Mesenchymal stem cell (in vitro differentiated cells and primary cell): ENCODE measurements around the gene MKS1.

Experiments used
- DNase-seq: peaks from one replicate; pipeline ENCODE4 v3.0.0-alpha.2; 2013
- H2AFZ ChIP-seq: one replicate; pipeline ENCODE4 v1.6.1; 2013; ENCODE audit warnings: low read depth, mild to moderate bottlenecking, control low read depth, inconsistent platforms, low read length, moderate library complexity
- H2AK5ac ChIP-seq: 2 replicates; pipeline ENCODE4 v1.6.1; 2013; ENCODE audit warnings: low read length, moderate library complexity, mild to moderate bottlenecking, inconsistent platforms; ENCODE audit not compliant: severe bottlenecking
- H2BK120ac ChIP-seq: one replicate; pipeline ENCODE4 v1.6.1; 2013; ENCODE audit warnings: low read depth, mild to moderate bottlenecking, inconsistent platforms, low read length, moderate library complexity
- H2BK12ac ChIP-seq, 2 experiments: one replicate each; pipeline ENCODE4 v1.6.1; 2013; ENCODE audit warnings: inconsistent platforms in 2 of 2, low read length in 2 of 2, mild to moderate bottlenecking in 2 of 2, moderate library complexity in 2 of 2, control low read depth in 1 of 2
- H2BK15ac ChIP-seq: one replicate; pipeline ENCODE4 v1.6.1; 2013; ENCODE audit warnings: mild to moderate bottlenecking, low read depth, inconsistent platforms; ENCODE audit not compliant: poor library complexity, severe bottlenecking
- H2BK5ac ChIP-seq: 2 replicates; pipeline ENCODE4 v1.6.1; 2013; ENCODE audit warnings: low read depth, mild to moderate bottlenecking, low read length, control low read depth, inconsistent platforms; ENCODE audit not compliant: poor library complexity, severe bottlenecking
- H3K14ac ChIP-seq, 2 experiments: one replicate each; pipeline ENCODE4 v1.6.1; 2013; ENCODE audit warnings: inconsistent platforms in 2 of 2, low read length in 2 of 2, control low read depth in 1 of 2, mild to moderate bottlenecking in 1 of 2, moderate library complexity in 1 of 2
- H3K18ac ChIP-seq, 2 experiments: one replicate each; pipeline ENCODE4 v1.6.1; 2013; ENCODE audit warnings: inconsistent platforms in 2 of 2, low read length in 2 of 2, control low read depth in 1 of 2, low read depth in 1 of 2, mild to moderate bottlenecking in 1 of 2
- H3K23ac ChIP-seq, 2 experiments: one replicate each; pipeline ENCODE4 v1.6.1; 2013; ENCODE audit warnings: inconsistent platforms in 2 of 2, low read length in 2 of 2, mild to moderate bottlenecking in 2 of 2, moderate library complexity in 2 of 2, control low read depth in 1 of 2
- H3K27ac ChIP-seq: 2 replicates; pipeline ENCODE4 v1.5.1; 2013; ENCODE audit warnings: mild to moderate bottlenecking, moderate library complexity, low read length, control low read depth, inconsistent platforms; ENCODE audit not compliant: poor library complexity, severe bottlenecking
- H3K27me3 ChIP-seq, 2 experiments: 2 replicates each; pipeline versions ENCODE4 v1.6.1 to v1.7.0; 2013; ENCODE audit warnings: low read length in 2 of 2, mild to moderate bottlenecking in 2 of 2, moderate library complexity in 2 of 2, control low read depth in 1 of 2, inconsistent platforms in 1 of 2; ENCODE audit not compliant: control insufficient read depth in 1 of 2, insufficient read depth in 1 of 2
- H3K36me3 ChIP-seq, 2 experiments: 2 replicates each; pipeline versions ENCODE4 v1.6.1 to v1.7.0; 2013; ENCODE audit warnings: low read length in 2 of 2, control low read depth in 1 of 2, inconsistent platforms in 1 of 2, low read depth in 1 of 2, mild to moderate bottlenecking in 1 of 2; ENCODE audit not compliant: insufficient read depth in 2 of 2, control insufficient read depth in 1 of 2
- H3K4ac ChIP-seq, 2 experiments: one replicate each; pipeline ENCODE4 v1.6.1; 2013; ENCODE audit warnings: inconsistent platforms in 2 of 2, low read length in 2 of 2, mild to moderate bottlenecking in 2 of 2, moderate library complexity in 2 of 2, control low read depth in 1 of 2, low read depth in 1 of 2
- H3K4me1 ChIP-seq: 2 replicates; pipeline ENCODE4 v1.6.1; 2013; ENCODE audit warnings: low read depth, low read length, control low read depth; ENCODE audit not compliant: control insufficient read depth, insufficient read depth
- H3K4me2 ChIP-seq: 2 replicates; pipeline ENCODE4 v1.6.1; 2013; ENCODE audit warnings: low read length, mild to moderate bottlenecking, inconsistent platforms; ENCODE audit not compliant: poor library complexity, severe bottlenecking
- H3K4me3 ChIP-seq, 2 experiments: 2 replicates each; pipeline versions ENCODE4 v1.5.1 to v1.7.0; 2013; ENCODE audit warnings: low read length in 2 of 2, mild to moderate bottlenecking in 2 of 2, control low read depth in 1 of 2, low read depth in 1 of 2; ENCODE audit not compliant: insufficient read depth in 1 of 2
- H3K79me1 ChIP-seq: replicated peaks from 2 replicates; pipeline ENCODE4 v1.6.1; 2013; ENCODE audit warnings: mild to moderate bottlenecking, control low read depth, low read length, inconsistent platforms; ENCODE audit not compliant: poor library complexity, severe bottlenecking
- H3K9ac ChIP-seq: 2 replicates; pipeline ENCODE4 v1.7.0; 2013; ENCODE audit warnings: mild to moderate bottlenecking, low read length, moderate library complexity
- H3K9me3 ChIP-seq: 2 replicates; pipeline ENCODE4 v1.7.0; 2013; ENCODE audit warnings: mild to moderate bottlenecking, low read length; ENCODE audit not compliant: control insufficient read depth
- H4K8ac ChIP-seq: one replicate; pipeline ENCODE4 v1.6.1; 2013; ENCODE audit warnings: inconsistent platforms, mild to moderate bottlenecking, low read length, moderate library complexity
- H4K91ac ChIP-seq: one replicate; pipeline ENCODE4 v1.6.1; 2013; ENCODE audit warnings: mild to moderate bottlenecking, low read length, inconsistent platforms
- WGBS: methylation state at CpG from one replicate; pipeline ENCODE4 v1.1.7; 2013; ENCODE audit warnings: mixed read lengths; 5-methylcytosine and 5-hydroxymethylcytosine counted together

MKS1 gene

DNA sequence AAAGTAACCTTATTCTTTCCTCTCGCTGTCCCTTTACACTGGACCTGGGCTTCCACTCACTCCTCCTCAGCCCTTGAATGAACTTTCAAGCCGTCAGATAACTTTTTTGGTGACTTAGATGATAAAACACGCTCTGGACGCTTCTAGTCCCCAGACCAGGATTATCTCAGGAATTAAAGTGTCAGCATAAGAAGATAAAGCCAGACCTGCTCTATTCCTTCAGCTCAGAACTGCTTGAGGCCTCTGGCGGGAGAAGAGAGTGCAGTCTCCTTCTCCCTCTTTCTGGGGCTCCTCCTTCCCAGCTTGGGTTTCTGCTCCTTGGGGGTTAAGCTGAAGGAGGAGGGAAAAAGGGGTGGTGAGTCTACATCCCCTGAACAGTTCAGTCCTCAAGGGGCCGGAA, 25.9 kb upstream of the MKS1 start:
- Histone ChIP-seq H3K79me1 (no peaks in the 10 kb centered on the region), H3K4ac (no peak overlapping the region), H2AK5ac (no peak overlapping the region), H3K36me3 (no peaks in the 10 kb centered on the region), H4K91ac (no peak overlapping the region), H2BK15ac (no peak overlapping the region), H3K4me3 (no peak overlapping the region), H4K8ac (no peak overlapping the region), H2BK12ac (no peak overlapping the region), H3K9me3 (no peaks in the 10 kb centered on the region), H2BK120ac (no peak overlapping the region), H3K4me1 (peaks cover 10% of the 10 kb centered on the region), H3K9ac (no peak overlapping the region), H3K23ac (no peak overlapping the region), H3K4me2 (no peak overlapping the region), H3K18ac (no peak overlapping the region), H3K27me3 (peaks cover 78 to 88% of the 10 kb centered on the region in 2 experiments), H2BK5ac (no peak overlapping the region), H3K27ac (no peak overlapping the region), H2AFZ (no peak overlapping the region), H3K14ac (no peak overlapping the region)
- no peak for DNase-seq
- WGBS = 86% methylated on average over 6 of the region's 6 CpGs

DNA sequence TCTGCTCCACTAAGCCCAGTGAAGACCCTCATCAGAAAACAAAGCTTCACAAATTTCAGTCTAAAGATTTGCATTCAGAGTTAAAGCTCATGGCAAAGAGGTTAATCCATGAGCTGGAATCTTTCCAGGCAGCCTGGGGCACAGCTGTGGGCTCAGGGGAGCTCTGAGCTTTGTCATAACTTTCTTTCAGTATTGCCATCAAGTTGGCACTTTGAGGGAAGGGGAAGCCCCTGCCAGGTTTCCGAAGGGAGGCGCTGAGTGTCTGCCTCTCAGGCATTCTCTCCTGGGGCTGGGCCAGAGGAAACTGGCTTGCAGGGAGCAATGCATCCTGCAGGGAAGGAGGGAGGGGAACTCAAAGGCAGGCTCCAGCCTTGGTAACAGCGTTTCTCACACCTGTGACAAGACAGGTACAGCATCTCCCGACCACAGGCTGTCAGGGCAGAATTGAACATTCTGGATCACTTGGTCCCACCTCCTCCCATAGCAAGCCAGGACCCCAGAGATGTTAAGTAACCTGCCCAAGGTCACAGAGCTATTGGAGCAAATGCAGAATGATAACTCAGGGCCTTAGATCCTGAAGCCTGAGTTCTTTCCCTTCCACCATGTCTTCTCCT, 23.2 kb upstream of the MKS1 start:
- Histone ChIP-seq H3K4me3 (no peak overlapping the region), H2BK120ac (no peak overlapping the region), H3K36me3 (no peaks in the 10 kb centered on the region), H3K23ac (no peak overlapping the region), H3K79me1 (no peaks in the 10 kb centered on the region), H2BK5ac (no peak overlapping the region), H3K27me3 (peaks cover 78 to 88% of the 10 kb centered on the region in 2 experiments), H3K14ac (no peak overlapping the region), H3K27ac (no peak overlapping the region), H3K9me3 (no peaks in the 10 kb centered on the region), H2BK15ac (no peak overlapping the region), H4K91ac (no peak overlapping the region), H2AK5ac (no peak overlapping the region), H3K4me1 (no peaks in the 10 kb centered on the region), H2BK12ac (no peak overlapping the region), H4K8ac (no peak overlapping the region), H3K9ac (no peak overlapping the region), H2AFZ (no peak overlapping the region), H3K4ac (no peak overlapping the region), H3K4me2 (no peak overlapping the region), H3K18ac (no peak overlapping the region)
- 25% methylated on average over 4 of the region's 4 CpGs for WGBS
- DNase-seq = no peak

DNA sequence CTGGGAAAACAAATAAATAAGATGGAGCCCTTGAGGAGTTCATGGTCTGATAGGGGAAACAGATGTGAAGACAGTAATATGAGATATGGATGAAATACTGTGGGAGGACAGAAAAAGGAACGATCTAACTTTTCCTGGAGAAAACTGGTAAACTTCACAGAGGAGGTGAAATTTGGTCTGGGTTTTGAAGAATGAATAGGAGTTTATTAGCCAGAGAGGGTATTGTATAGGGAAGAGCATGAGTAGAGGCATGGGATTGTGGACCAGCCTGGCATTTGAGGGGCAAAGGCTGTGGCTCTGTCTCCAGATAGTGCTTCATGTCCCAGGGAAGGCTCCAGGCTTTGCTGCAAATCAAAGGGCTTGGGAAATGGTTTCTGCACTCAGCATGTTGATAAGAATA, 20.9 kb upstream of the MKS1 start:
- DNase-seq = no peak
- WGBS = 78% methylated on average over 1 of the region's 1 CpG

DNA sequence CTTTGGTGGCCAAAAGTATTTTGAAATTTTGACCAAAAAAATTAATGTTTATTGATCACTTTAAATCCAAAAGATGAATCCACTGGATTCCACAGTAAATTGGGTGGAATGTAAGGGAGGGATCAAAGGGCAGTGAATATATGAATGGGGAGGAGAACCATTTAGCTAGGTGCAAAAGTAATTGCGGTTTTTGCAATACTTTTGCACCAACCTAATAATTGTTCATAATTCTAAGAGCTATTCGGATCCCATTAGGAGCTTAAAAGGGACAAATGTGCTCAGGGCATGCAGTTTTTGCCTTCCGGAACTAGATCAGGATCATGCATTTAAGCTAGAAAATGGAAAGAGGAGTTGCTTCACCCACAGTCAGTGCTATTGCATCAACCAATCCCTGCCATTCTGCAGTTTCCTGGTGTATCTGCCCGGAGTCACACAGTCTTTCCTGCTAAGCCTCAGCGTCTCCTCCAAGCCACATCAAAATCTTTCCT, 19.1 kb upstream of the MKS1 start, which contains the start of gene LPO:
TSS of gene LPO (plus strand) at position 438 of the 488 bp plus-strand sequence. CDS start 4,396 bp downstream, outside the sequence.
- no peak within 1 kb of the TSS for H3K4me3 ChIP-seq
- H3K79me1 ChIP-seq = no peaks in the 10 kb centered on the region
- no peak within 1 kb of the TSS for H3K4ac ChIP-seq
- H3K9me3 ChIP-seq = no peaks in the 10 kb centered on the region
- no peak within 1 kb of the TSS for H3K27ac ChIP-seq
- no peaks in the 10 kb centered on the region for H3K36me3 ChIP-seq
- H3K4me2 ChIP-seq = no peak within 1 kb of the TSS
- no peak within 1 kb of the TSS for H4K91ac ChIP-seq
- H2BK15ac ChIP-seq = no peak within 1 kb of the TSS
- no peak within 1 kb of the TSS for H3K14ac ChIP-seq
- H3K18ac ChIP-seq = no peak within 1 kb of the TSS
- no peak within 1 kb of the TSS for H4K8ac ChIP-seq
- H3K9ac ChIP-seq = no peak within 1 kb of the TSS
- H2BK12ac ChIP-seq = no peak within 1 kb of the TSS
- no peak within 1 kb of the TSS for H2AFZ ChIP-seq
- H3K23ac ChIP-seq = no peak within 1 kb of the TSS
- no peak for DNase-seq
- no peak within 1 kb of the TSS for H2AK5ac ChIP-seq
- peaks cover 74% of the 10 kb centered on the region in 2 experiments for H3K27me3 ChIP-seq
- no peak within 1 kb of the TSS for H2BK5ac ChIP-seq
- H2BK120ac ChIP-seq = no peak within 1 kb of the TSS
- H3K4me1 ChIP-seq = no peaks in the 10 kb centered on the region
- 83% methylated on average over 4 of the region's 5 CpGs for WGBS

More for the DNA sequence above, 20.9 kb upstream of the MKS1 start:
- H4K91ac ChIP-seq = no peak overlapping the region
- no peak overlapping the region for H2BK5ac ChIP-seq
- no peak overlapping the region for H3K27ac ChIP-seq
- H3K9me3 ChIP-seq = no peaks in the 10 kb centered on the region
- H2BK15ac ChIP-seq = no peak overlapping the region
- no peaks in the 10 kb centered on the region for H3K4me1 ChIP-seq
- no peak overlapping the region for H2BK12ac ChIP-seq
- H2AK5ac ChIP-seq = no peak overlapping the region
- H3K14ac ChIP-seq = no peak overlapping the region
- no peak overlapping the region for H3K4me3 ChIP-seq
- no peak overlapping the region for H3K4me2 ChIP-seq
- H2BK120ac ChIP-seq = no peak overlapping the region
- no peak overlapping the region for H2AFZ ChIP-seq
- no peak overlapping the region for H3K4ac ChIP-seq
- H3K9ac ChIP-seq = no peak overlapping the region
- peaks cover 84 to 86% of the 10 kb centered on the region in 2 experiments for H3K27me3 ChIP-seq
- H3K18ac ChIP-seq = no peak overlapping the region
- H3K36me3 ChIP-seq = no peaks in the 10 kb centered on the region
- no peak overlapping the region for H3K23ac ChIP-seq
- H4K8ac ChIP-seq = no peak overlapping the region
- H3K79me1 ChIP-seq = no peaks in the 10 kb centered on the region
